Glutamatergic neuron (in vitro differentiated cells): Measurements from ENCODE around the gene EML1. TPM values are rescaled to one million over a fixed set of nuclear protein-coding genes. Genes with fewer than 3 reads are reported as not detected.

ENCODE experiments used
- DNase-seq: peaks from one replicate; pipeline ENCODE4 v3.0.0; 2022
- H3K27ac Mint-ChIP-seq: one replicate; pipeline ENCODE4 v1.8.0; 2020; ENCODE audit warnings: mild to moderate bottlenecking, mixed read lengths, inconsistent platforms; ENCODE audit not compliant: unreplicated experiment
- H3K27me3 Mint-ChIP-seq: one replicate; pipeline ENCODE4 v1.8.0; 2020; ENCODE audit warnings: mild to moderate bottlenecking, moderate library complexity, mixed read lengths, inconsistent platforms; ENCODE audit not compliant: unreplicated experiment
- H3K36me3 Mint-ChIP-seq: one replicate; pipeline ENCODE4 v1.8.0; 2020; ENCODE audit warnings: mild to moderate bottlenecking, mixed read lengths, inconsistent platforms; ENCODE audit not compliant: unreplicated experiment
- H3K4me1 Mint-ChIP-seq: one replicate; pipeline ENCODE4 v1.8.0; 2020; ENCODE audit warnings: mild to moderate bottlenecking, low read depth, mixed read lengths, inconsistent platforms; ENCODE audit not compliant: unreplicated experiment
- H3K4me3 Mint-ChIP-seq: one replicate; pipeline ENCODE4 v1.8.0; 2020; ENCODE audit warnings: mild to moderate bottlenecking, mixed read lengths, inconsistent platforms; ENCODE audit not compliant: unreplicated experiment
- H3K9me3 Mint-ChIP-seq: one replicate; pipeline ENCODE4 v1.8.0; 2020; ENCODE audit warnings: mild to moderate bottlenecking, moderate library complexity, mixed read lengths, inconsistent platforms; ENCODE audit not compliant: unreplicated experiment
- total RNA-seq: library from RNA; stranded (reverse); fragmentation: NEBNext Ultra II Directional; extraction: Animal tissue kit (Norgen Biotek cat#: 25700); gene quantifications from one replicate; pipeline ENCODE4 v1.2.1, GENCODE V29; 2021; ENCODE audit not compliant: unreplicated experiment
- TF ChIP-seq, protein P1 (sequence below): fragments of 200-600 bp; sonication (generic); IDR thresholded peaks from one replicate; pipeline ENCODE4 v1.5.0; 2021; ENCODE audit not compliant: partially characterized antibody, unreplicated experiment

The EML1 gene
- total RNA-seq, 1 donor from 2014 or later = 73.6 TPM

DNA sequence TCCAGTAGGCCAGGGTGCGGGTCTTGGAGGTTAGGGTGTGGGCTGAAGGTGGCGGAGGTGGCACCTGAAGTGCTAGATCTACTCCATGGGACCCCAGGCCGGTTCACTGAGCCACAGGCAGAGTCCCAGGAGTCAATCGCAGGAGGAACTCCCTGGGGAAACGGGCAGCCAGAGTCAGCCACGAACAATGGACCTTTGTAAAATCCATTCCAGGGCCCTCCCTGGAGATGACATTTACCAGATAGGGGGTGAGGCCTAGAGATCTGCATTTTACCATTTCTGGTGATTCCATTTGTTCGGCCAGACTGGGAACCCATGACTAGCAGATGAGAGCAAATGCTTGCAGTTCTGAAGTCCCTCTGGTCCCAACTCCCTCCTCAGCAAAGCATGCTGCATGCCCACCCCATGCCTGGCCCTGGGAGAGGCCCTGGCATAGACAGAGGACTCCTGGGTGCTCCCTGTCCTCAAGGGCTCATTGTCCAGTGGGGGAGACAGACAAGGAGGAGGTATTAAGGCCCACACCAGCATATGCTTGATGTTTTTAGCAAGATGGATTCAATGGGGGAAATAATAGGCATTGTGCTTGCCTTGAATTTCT lies 115.5 kb downstream of the EML1 start:
- peaks cover 24% of the 10 kb centered on the region for H3K36me3 Mint-ChIP-seq
- no peak overlapping the region for H3K4me3 Mint-ChIP-seq
- peaks cover 6% of the 10 kb centered on the region for H3K4me1 Mint-ChIP-seq
- peaks cover 3% of the 10 kb centered on the region for H3K9me3 Mint-ChIP-seq
- TF ChIP-seq, protein P1, sequence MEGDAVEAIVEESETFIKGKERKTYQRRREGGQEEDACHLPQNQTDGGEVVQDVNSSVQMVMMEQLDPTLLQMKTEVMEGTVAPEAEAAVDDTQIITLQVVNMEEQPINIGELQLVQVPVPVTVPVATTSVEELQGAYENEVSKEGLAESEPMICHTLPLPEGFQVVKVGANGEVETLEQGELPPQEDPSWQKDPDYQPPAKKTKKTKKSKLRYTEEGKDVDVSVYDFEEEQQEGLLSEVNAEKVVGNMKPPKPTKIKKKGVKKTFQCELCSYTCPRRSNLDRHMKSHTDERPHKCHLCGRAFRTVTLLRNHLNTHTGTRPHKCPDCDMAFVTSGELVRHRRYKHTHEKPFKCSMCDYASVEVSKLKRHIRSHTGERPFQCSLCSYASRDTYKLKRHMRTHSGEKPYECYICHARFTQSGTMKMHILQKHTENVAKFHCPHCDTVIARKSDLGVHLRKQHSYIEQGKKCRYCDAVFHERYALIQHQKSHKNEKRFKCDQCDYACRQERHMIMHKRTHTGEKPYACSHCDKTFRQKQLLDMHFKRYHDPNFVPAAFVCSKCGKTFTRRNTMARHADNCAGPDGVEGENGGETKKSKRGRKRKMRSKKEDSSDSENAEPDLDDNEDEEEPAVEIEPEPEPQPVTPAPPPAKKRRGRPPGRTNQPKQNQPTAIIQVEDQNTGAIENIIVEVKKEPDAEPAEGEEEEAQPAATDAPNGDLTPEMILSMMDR = no peak
- peaks cover 3% of the 10 kb centered on the region for H3K27me3 Mint-ChIP-seq
- H3K27ac Mint-ChIP-seq = no peak overlapping the region
- no peak for DNase-seq

DNA sequence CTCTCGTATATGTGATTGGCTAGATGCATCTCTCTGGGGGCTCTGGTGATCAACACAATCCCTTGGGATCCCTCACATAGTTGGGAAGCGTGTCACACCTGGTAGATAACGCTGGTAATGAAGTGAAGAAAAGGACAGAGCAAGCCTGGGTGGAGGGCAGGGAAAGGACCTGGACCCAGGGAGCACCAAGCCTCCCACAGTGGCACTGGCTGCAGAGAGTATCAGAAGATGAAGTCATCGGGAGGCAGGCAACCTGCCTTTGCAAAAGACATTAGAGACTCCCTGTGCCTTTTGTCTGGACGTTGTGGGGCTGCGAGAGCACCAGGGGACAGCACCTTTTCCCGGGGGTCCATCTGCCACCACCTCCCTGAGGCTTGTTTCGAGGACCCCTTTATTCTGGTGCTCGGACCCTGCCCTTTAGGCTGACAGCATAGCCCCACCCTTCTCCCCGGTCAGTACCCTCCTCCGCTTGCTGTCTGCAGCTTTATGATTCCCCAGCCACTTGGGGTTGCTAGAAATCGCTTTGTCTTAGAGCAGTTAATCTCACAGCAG lies 116.4 kb downstream of the EML1 start:
- H3K27ac Mint-ChIP-seq = no peak overlapping the region
- H3K36me3 Mint-ChIP-seq = peaks cover 21% of the 10 kb centered on the region
- TF ChIP-seq, protein P1 = no peak
- H3K9me3 Mint-ChIP-seq = peaks cover 2% of the 10 kb centered on the region
- peaks cover 3% of the 10 kb centered on the region for H3K27me3 Mint-ChIP-seq
- DNase-seq = no peak
- H3K4me3 Mint-ChIP-seq = no peak overlapping the region
- H3K4me1 Mint-ChIP-seq = peaks cover 6% of the 10 kb centered on the region

DNA sequence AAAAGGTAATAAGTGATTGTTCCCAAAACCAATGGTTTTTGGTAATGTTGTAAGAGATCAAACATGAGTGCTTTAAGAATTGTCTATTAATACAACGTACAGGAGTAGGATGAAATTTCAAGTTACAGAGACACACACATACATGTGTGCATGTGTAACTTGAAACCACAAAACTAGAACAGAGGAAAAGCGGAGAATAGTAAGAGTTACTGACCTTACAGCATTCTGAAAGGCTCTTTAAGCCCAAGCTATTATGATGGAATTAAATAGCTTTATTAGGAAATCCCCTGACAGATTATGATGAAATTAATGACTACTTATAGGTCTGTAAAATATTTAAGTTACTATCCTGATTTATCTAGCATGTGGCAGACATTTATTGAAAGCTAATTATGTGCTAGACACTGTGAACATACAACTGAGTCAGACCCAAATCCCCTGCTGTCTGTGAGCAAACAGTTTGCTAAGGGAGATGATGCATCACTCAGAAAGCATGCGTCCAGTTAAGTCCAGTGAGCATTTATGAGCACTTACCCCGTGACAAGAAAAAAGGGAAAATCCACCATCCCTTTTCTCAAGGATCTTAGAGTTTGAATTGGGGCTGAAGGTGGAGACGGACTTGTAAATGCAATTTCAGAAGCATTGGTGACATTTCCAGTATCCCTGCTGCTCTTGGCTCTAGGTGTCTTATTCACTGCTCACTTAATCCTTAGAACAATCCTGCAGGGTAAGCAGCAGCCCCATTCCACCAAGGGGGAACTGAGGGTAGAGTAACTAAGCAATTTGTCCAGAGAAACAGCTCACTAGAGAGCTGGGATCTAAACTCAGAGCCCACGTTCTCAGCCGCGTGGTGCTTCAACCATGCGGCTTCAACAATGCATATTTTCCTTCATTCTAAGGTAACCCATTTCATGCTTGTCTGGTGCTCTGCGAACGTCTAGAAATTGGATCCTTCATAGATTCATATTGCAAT lies 117.4 kb downstream of the EML1 start:
- no peak overlapping the region for H3K27ac Mint-ChIP-seq
- H3K4me3 Mint-ChIP-seq = no peak overlapping the region
- TF ChIP-seq, protein P1 = no peak
- H3K9me3 Mint-ChIP-seq = peaks cover 2% of the 10 kb centered on the region
- peaks cover 2% of the 10 kb centered on the region for H3K27me3 Mint-ChIP-seq
- peaks cover 6% of the 10 kb centered on the region for H3K4me1 Mint-ChIP-seq
- no peak for DNase-seq
- peaks cover 14% of the 10 kb centered on the region for H3K36me3 Mint-ChIP-seq

DNA sequence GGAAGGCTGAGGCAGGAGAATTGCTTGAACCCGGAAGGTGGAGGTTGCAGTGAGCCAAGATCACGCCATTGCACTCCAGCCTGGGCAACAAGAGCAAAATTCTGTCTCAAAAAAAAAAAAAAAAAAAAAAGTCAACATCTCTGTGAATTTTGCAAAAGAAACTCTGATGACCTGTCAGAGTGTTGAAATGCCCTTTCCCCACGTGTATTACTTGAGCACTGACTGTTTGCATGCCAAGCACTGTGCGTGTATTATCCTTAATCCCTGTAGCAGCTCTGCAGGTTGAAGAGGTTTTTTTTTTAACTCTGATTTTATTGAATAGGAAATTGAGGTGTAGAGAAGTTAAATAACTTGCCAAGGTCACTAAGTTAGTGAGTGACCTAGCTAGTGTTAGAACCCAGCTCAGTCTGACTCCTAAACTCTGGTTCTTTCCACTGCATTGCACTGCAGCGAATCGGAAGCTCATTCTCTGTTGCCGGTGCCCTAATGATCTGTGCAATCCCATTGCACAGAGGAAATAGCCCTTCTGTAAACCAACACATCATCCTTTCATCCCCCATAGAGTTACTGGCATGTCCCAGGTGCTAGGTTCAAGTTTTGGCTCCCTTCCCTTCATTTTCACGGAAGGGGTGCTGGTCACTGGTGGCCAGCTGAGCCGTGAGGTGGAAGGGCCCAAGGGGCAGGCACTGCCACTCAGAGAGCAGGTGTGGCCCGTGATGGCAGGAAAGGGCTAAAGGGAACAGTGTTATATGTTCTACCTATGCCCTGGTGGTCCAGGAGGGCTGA lies 122.3 kb downstream of the EML1 start:
- Mint-ChIP-seq H3K4me1 (no peaks in the 10 kb centered on the region), H3K4me3 (no peak overlapping the region), H3K27me3 (peaks cover 2% of the 10 kb centered on the region), H3K27ac (no peak overlapping the region), H3K36me3 (no peaks in the 10 kb centered on the region), H3K9me3 (peaks cover 2% of the 10 kb centered on the region)
- TF ChIP-seq, protein P1 = no peak
- no peak for DNase-seq
